Neural progenitor cell (in vitro differentiated cells): Measurements from ENCODE around the gene HMG20A.

Experiments
- EZH2 ChIP-seq: fragments of 200-600 bp; sonication (generic); IDR thresholded peaks from 2 replicates; pipeline ENCODE4 v1.6.1; 2017; ENCODE audit warnings: antibody characterized with exemption, mild to moderate bottlenecking, moderate library complexity
- TF ChIP-seq, protein P1 (sequence below): fragments of 200-600 bp; sonication (generic); IDR thresholded peaks from 2 replicates; pipeline ENCODE4 v1.5.1; 2017; ENCODE audit warnings: antibody characterized with exemption, mild to moderate bottlenecking

- no peak for TF ChIP-seq EZH2
- TF ChIP-seq, protein P1, sequence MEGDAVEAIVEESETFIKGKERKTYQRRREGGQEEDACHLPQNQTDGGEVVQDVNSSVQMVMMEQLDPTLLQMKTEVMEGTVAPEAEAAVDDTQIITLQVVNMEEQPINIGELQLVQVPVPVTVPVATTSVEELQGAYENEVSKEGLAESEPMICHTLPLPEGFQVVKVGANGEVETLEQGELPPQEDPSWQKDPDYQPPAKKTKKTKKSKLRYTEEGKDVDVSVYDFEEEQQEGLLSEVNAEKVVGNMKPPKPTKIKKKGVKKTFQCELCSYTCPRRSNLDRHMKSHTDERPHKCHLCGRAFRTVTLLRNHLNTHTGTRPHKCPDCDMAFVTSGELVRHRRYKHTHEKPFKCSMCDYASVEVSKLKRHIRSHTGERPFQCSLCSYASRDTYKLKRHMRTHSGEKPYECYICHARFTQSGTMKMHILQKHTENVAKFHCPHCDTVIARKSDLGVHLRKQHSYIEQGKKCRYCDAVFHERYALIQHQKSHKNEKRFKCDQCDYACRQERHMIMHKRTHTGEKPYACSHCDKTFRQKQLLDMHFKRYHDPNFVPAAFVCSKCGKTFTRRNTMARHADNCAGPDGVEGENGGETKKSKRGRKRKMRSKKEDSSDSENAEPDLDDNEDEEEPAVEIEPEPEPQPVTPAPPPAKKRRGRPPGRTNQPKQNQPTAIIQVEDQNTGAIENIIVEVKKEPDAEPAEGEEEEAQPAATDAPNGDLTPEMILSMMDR = no peak
These were observed 112.2 kb downstream of the HMG20A start for GRCh38 chr15:77532846-77533245.
